K562 (cell line): ENCODE data around the gene FAM177B. TPM values are rescaled to one million over a fixed set of nuclear protein-coding genes. Genes with fewer than 3 reads are reported as not detected.

Experiments used
- CEBPG ChIP-seq, 3 experiments: fragments of 200-800 bp in 1 of 3; sonication (Bioruptor generic) in 1 of 3; sonication (generic) in 1 of 3; formaldehyde crosslinking in 1 of 3; IDR thresholded peaks in 2 of 3; conservative IDR thresholded peaks in 1 of 3; 2 replicates each; pipeline versions ENCODE4 v1.6.1 to v1.8.0; 2016 to 2022; ENCODE audit warnings: missing compliant biosample characterization in 2 of 3, missing genetic modification characterization in 2 of 3, mild to moderate bottlenecking in 1 of 3, missing genetic modification reagents in 1 of 3
- CXXC5 ChIP-seq: fragments of 250-450 bp; sonication (Bioruptor Pico); IDR thresholded peaks from 2 replicates; pipeline ENCODE4 v1.8.0; 2022; ENCODE audit warnings: inconsistent platforms, mild to moderate bottlenecking, moderate library complexity
- E2F5 ChIP-seq: sonication (generic); formaldehyde crosslinking; IDR thresholded peaks from 2 replicates; pipeline ENCODE4 v1.8.0; 2022; ENCODE audit warnings: mild to moderate bottlenecking, missing genetic modification reagents
- HINFP ChIP-seq: fragments of 450-650 bp; conservative IDR thresholded peaks from 2 replicates; pipeline ENCODE4 v1.6.1; 2016; ENCODE audit warnings: missing genetic modification characterization, low read depth, mild to moderate bottlenecking, control low read depth, missing compliant biosample characterization
- KAT8 ChIP-seq: fragments of 450-650 bp; IDR thresholded peaks from 2 replicates; pipeline ENCODE4 v1.6.1; 2016; ENCODE audit warnings: low read depth, mild to moderate bottlenecking
- MCM3 ChIP-seq: fragments of 450-650 bp; IDR thresholded peaks from 2 replicates; pipeline ENCODE4 v1.6.1; 2016
- POLR2AphosphoS5 ChIP-seq: IDR thresholded peaks from 2 replicates; pipeline ENCODE4 v1.6.1; 2011; ENCODE audit warnings: mild to moderate bottlenecking, low read depth, low read length, moderate library complexity; ENCODE audit not compliant: control insufficient read depth, insufficient read depth
- RAD21 ChIP-seq, 2 experiments: fragments of 250-450 bp in 1 of 2; fragments of 450-650 bp in 1 of 2; sonication (Bioruptor Pico) in 1 of 2; formaldehyde crosslinking in 1 of 2; IDR thresholded peaks in 1 of 2; conservative IDR thresholded peaks in 1 of 2; 2 replicates each; pipeline versions ENCODE4 v1.4.0 to v1.8.0; 2020 to 2022; ENCODE audit warnings: mild to moderate bottlenecking in 2 of 2, moderate library complexity in 1 of 2
- SIX5 ChIP-seq, 2 experiments: IDR thresholded peaks; 2 replicates each; pipeline ENCODE4 v1.6.1; 2011; ENCODE audit warnings: low read length in 2 of 2, borderline replicate concordance in 1 of 2, low read depth in 1 of 2, mild to moderate bottlenecking in 1 of 2, moderate library complexity in 1 of 2; ENCODE audit not compliant: insufficient read depth in 1 of 2
- SMARCB1 ChIP-seq: IDR thresholded peaks from 2 replicates; pipeline ENCODE4 v1.6.1; 2011; ENCODE audit warnings: improper control_type of control experiment, low read depth; ENCODE audit not compliant: insufficient read length
- ZBTB2 ChIP-seq: fragments of 450-650 bp; IDR thresholded peaks from 2 replicates; pipeline ENCODE4 v1.6.1; 2016; ENCODE audit warnings: antibody characterized with exemption
- ZBTB7A ChIP-seq: IDR thresholded peaks from 2 replicates; pipeline ENCODE4 v1.6.1; 2011; ENCODE audit warnings: low read depth, mild to moderate bottlenecking, low read length, moderate library complexity, borderline replicate concordance; ENCODE audit not compliant: control insufficient read depth
- ZNF408 ChIP-seq: fragments of 250-450 bp; sonication (Bioruptor Pico); IDR thresholded peaks from 2 replicates; pipeline ENCODE4 v1.4.0; 2020; ENCODE audit warnings: low read depth, mild to moderate bottlenecking, moderate library complexity
- ZNF707 ChIP-seq: fragments of 250-450 bp; sonication (Bioruptor Pico); conservative IDR thresholded peaks from 2 replicates; pipeline ENCODE4 v1.8.0; 2022; ENCODE audit warnings: inconsistent platforms, mild to moderate bottlenecking, moderate library complexity
- polyA plus RNA-seq, 8 experiments: library from polyadenylated mRNA; depleted of rRNA in 4 of 8; stranded (reverse) in 5 of 8; unstranded in 3 of 8; fragments of >200 nt; fragmentation: Nextera tagmentation in 2 of 8; fragmentation: Illumina TruSeq in 1 of 8; extraction: Ambion mirVana in 2 of 8; extraction: Trizol in 1 of 8; gene quantifications; 2 replicates each; pipeline versions ENCODE4 v1.2.1 to v1.2.3, GENCODE V29; 2011 to 2014; ENCODE audit warnings: inconsistent platforms in 1 of 8, missing spikeins in 1 of 8
- total RNA-seq, 7 experiments: library from RNA; depleted of rRNA in 6 of 7; stranded (reverse); fragments of >200 nt in 6 of 7; fragmentation: Illumina TruSeq in 2 of 7; extraction: Trizol in 2 of 7; gene quantifications; 2 replicates each; pipeline versions ENCODE4 v1.2.1 to v1.2.3, GENCODE V29; 2011 to 2021; ENCODE audit warnings: low replicate concordance in 1 of 7

The FAM177B gene
- total and polyA plus RNA-seq, 9 of the 15 experiments (the other 6 are each of a cell fraction or from before 2014, with no cell fraction given) = not detected

- TF ChIP-seq ZNF707 (CRISPR knock-in tag) (no peak), KAT8 (no peak), SMARCB1 (no peak), SIX5 (IDR thresholded peaks at IDR 0.05; ENCODE audit: borderline replicate concordance in 1 of 2, insufficient read depth in 1 of 2, low read depth in 1 of 2, low read length in 2 of 2) (no peak), HINFP (tag) (no peak), ZBTB2 (peak; percentile 43; the same call in 1 of the 2 replicates), CXXC5 (CRISPR knock-in tag) (no peak; the same call in none of the 2 replicates), ZNF408 (CRISPR knock-in tag) (no peak), POLR2AphosphoS5 (peak; percentile 70; the same call in 1 of the 2 replicates), CEBPG (CRISPR knock-in tag; IDR thresholded peaks at IDR 0.05) (no peak), CEBPG (tag; conservative IDR thresholded peaks at IDR 0.05 in 1 of 2, IDR thresholded peaks at IDR 0.05 in 1 of 2) (no peak), ZBTB7A (0 out of 2 replicates have a peak, but pooled peaks have one; percentile 8), RAD21 (CRISPR knock-in tag; conservative IDR thresholded peaks at IDR 0.05 in 1 of 2, IDR thresholded peaks at IDR 0.05 in 1 of 2) (peak in 1 of 2 experiments; percentile 30; a peak in 2 of 4 replicates), E2F5 (CRISPR knock-in tag) (peak; percentile 39; the same call in 1 of the 2 replicates), MCM3 (no peak)
Measured at GRCh38 chr1:222711319-222712252, 25.4 kb upstream of the FAM177B start (continued).
